KOPT-K1 (cell line): ENCODE data around the gene GPSM1.

Source experiments
- H3K27ac ChIP-seq: fragments of 200-600 bp; sonication (generic); 2 replicates; pipeline ENCODE4 v1.5.1; 2016; ENCODE audit warnings: antibody characterized with exemption, mild to moderate bottlenecking, low read depth, low read length; ENCODE audit not compliant: poor library complexity, severe bottlenecking
- H3K36me3 ChIP-seq: fragments of 200-600 bp; sonication (generic); 2 replicates; pipeline ENCODE4 v1.5.1; 2017; ENCODE audit warnings: antibody characterized with exemption, mild to moderate bottlenecking, low read length, moderate library complexity; ENCODE audit not compliant: insufficient read depth
- H3K9me3 ChIP-seq: fragments of 200-600 bp; sonication (generic); 2 replicates; pipeline ENCODE4 v1.5.1; 2017; ENCODE audit warnings: antibody characterized with exemption, low read length, mild to moderate bottlenecking; ENCODE audit not compliant: insufficient read depth, poor library complexity, severe bottlenecking

The GPSM1 gene

DNA sequence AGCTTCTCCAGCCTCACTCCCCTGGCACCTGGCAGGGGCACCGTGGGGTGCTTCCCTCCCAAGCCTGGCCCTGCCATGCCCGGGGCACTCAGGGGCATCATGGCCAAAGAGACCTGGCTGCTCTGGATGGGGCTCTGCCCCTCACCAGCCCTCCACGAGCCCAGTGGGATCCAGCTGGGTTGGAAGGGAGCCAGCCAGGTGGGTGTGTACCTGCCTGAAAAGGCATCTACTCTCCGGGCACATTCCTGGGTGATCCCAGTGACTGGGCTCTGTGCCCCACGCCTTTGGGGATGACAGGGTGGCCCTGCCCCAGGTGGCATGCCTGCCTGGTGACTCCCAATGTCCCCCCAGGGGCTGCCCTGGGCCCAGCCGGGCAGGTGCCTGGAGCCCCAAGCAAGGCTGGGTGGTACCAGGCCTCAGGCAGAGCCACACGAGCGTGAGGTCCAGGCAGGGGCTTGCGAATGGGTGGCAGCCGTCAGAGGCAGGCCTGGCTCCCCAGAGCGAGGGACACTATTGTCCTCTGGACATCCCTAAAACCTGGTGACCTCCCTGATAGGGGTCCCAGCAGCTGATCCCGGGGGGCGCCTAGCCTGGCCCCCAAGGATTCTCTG lies 777 bp downstream of the GPSM1 start:
- Histone ChIP-seq H3K27ac (no peak overlapping the region), H3K36me3 (no peaks in the 10 kb centered on the region), H3K9me3 (no peaks in the 10 kb centered on the region)

DNA sequence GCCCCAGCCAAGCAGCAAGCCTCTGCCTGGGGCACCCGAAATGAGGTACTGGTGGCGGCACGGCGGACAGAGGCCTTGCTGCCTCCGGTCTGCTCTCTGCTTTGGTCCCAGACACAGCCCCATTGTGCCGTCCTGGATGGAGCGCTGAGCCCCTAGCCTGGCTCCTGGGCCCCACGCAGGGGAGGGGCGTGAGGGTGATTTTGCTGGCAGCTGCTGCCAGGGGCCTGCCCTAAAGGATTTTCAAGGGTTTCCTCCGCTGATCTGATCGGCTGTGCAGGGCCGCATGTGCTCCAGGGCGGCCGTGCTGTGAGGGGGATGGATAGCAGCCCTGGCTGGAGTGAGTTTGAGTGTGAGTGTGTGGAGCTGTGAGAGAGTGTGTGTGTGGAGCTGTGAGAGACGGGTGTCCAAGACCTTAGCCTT lies 1.3 kb downstream of the GPSM1 start:
- H3K36me3 ChIP-seq, result no peaks in the 10 kb centered on the region
- H3K27ac ChIP-seq, result no peak overlapping the region
- H3K9me3 ChIP-seq, result no peaks in the 10 kb centered on the region

DNA sequence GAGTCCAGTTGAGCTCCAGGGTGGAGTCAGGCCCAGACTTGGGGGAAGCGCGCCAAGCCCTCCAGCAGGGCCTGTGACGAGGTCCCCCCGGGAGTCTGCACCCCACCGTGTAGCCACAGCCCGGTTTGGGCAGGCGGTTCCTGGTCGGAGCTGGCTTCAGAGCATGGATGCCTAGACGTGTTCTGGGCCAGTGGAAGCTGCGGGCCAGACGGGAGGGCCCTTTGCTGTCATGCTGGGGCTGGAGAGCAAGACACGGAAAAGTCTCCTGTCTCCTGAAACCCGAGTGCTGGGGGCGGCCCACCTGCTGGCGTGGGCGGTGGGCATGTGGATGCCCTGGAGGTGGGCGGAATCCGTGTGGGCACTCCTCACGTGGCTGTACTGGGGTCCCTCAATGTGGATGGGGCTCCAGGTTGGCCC lies 1.9 kb downstream of the GPSM1 start:
- H3K9me3 ChIP-seq, result no peaks in the 10 kb centered on the region
- H3K27ac ChIP-seq, result no peak overlapping the region
- H3K36me3 ChIP-seq, result no peaks in the 10 kb centered on the region

DNA sequence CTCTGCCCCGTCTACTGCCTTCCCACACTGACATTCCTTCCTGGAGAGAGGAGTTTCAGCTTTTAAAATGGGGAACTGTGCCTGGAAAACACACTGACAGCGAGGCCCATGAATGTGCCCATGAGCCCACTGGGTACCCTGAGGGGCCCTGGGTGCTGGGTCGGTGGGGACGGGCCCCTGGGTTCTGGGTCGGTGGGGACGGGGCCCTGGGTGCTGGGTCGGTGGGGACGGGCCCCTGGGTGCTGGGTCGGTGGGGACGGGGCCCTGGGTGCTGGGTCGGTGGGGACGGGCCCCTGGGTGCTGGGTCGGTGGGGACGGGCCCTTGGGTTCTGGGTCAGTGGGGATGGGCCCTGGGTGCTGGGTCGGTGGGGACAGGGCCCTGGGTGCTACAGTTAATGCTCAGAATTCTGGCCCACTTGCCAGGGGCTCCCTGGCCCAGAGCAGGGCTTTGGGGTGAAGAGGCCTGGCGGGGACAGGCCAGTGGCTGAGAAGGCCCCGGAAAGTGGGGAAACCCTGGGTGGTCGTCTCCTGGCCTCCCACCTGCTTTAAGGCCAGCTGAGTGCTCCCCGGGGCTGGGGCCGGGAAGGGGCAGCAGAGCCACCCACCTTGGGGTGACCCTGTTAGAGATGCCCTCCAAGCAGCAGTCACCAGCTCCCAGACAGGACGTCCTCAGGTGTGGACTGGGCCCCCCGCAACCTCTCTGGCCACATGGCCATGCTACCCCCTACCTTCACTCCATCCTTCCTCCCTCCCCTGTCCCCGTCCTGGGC lies 2.5 kb downstream of the GPSM1 start:
- Histone ChIP-seq H3K27ac (no peak overlapping the region), H3K36me3 (no peaks in the 10 kb centered on the region), H3K9me3 (no peaks in the 10 kb centered on the region)

DNA sequence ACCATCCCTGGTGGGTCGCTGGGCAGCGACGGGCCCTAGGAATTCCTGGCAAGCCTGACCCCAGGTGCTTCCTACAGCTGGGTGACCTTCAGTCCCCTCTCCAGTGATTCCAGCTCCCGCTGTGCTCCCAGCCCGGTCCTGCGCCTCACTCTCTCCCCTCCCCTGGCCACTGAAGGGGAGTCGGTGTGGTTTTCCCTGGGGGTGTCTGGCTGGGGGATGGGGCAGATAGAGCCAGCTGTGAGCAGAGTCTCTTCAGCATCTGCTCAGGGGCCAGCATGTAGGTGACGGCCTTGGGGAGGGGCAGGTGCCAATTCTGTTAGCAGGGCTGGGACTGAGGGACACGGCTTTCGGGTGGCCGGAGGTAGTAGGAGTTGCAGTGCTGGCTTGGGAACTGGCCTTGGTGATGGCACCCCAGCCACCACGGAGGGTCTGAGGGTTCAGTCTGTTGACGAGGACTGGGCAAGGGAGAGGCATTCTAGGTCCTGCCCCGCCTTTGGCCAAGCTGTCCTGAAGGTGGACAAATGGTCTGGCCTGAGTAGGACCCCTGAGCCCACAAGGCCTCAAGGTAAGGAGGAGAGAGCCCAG lies 3.2 kb downstream of the GPSM1 start:
- H3K9me3 ChIP-seq, result no peaks in the 10 kb centered on the region
- H3K27ac ChIP-seq, result no peak overlapping the region
- H3K36me3 ChIP-seq, result no peaks in the 10 kb centered on the region

DNA sequence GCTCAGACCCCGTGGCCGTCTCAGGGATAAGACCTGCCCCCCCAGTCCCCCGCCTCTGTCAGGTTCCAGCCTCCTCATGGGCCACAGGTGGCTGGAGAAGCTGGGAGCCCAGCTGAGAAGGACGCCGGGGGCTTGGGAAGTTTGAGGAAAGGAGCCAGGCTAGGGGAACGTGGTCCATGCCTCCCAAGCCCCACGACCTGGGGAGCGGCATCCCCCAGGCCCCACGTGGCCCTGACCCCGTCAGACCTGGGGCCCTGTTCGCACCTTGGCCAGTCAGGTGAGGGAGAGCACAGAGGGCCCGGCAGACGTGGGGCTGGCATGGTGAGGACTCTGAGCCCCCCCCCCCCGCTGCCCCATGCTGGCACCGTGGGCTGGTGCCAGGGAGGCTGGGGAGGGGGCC lies 3.7 kb downstream of the GPSM1 start:
- H3K36me3 ChIP-seq, result no peaks in the 10 kb centered on the region
- no peak overlapping the region for H3K27ac ChIP-seq
- H3K9me3 ChIP-seq, result no peaks in the 10 kb centered on the region

DNA sequence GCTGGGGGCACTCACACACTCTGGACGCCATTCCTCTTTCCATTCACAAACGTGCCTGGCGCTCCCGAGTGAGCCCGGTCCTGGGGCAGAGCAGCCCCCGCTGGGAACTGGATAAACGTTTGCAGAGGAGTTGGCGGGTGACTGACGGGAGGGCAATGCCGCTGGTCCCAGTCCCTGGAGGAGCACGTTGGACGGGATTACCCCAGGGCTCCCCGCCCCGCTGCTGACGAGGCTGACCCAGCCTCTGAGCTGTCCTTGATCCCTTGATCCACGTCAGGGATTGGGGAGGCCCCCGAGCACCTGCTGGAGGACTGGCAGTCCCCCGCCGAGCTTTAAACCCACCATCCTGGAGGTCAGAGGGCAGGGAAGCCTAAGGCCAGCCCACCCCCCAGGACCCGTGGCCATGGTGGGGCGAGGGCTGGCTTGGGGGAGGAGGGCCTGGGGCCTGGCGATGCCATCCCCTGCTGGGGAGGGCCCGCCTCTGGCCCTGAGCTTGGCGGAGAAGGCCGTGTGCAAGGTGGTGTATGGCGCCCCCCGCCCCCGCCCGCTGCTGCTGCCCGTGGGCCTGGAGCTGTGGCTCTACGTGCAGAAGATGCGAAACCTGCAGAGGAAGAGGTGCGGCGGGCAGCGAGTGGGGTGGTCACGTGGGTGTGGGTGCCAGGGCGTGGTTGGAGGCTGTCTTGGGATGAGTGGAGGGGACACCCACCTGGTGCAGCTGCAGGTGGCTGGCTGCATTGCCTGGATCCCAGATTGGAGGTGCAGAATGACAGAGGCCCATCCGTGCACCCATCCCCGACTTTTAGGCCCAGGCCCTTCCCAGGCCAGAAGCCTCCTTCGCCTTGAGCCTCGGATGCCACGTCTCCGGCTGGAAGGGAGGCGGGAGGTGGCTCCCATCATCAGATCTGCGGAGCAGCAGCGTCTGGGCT lies 4.5 kb downstream of the GPSM1 start:
- Histone ChIP-seq H3K36me3 (no peaks in the 10 kb centered on the region), H3K27ac (no peak overlapping the region), H3K9me3 (no peaks in the 10 kb centered on the region)

DNA sequence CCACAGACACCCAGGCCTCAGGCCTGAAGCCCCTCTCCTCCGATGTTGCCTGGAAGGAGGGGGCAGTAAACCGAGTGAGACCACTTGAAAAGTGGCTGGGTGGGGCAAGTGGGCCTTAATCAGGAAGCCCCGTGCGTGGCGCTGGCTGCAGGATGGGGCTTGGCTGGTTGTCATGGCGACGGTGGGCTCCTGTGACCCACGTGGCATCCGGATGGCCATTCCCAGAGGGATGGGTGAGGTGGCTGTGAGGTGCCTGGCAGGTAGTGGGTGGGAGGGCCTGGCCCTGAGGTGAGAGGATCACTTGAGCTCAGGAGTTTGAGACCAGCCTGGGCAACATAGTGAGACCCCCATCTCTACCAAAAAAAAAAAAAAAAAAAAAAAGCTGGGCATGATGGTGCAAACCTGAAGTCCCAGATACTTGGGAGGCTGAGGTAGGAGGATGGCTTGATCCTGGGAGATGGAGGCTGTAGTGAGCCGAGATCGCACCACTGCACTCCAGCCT lies 5.2 kb downstream of the GPSM1 start:
- no peaks in the 10 kb centered on the region for H3K36me3 ChIP-seq
- H3K27ac ChIP-seq, result no peak overlapping the region
- no peaks in the 10 kb centered on the region for H3K9me3 ChIP-seq

DNA sequence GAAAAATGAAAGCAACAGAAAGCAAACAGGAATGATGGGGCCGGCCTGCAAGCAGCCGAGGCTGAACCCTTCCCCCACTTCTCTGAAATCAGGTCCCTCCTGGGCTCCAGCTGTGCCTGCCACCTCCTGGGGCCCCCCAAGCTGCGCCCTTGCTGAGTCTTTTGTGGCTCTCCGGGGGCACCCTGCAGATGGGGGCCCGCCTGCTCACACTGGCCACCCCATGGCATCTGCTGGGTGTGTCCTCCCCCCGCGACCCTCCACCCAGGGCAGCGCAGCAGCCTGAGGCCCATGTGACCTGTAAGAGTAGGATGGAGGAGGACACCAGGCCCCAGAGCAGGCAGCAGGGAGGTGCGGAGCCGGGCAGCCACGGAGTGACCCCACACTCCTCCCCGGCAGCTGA lies 5.7 kb downstream of the GPSM1 start:
- no peaks in the 10 kb centered on the region for H3K36me3 ChIP-seq
- no peaks in the 10 kb centered on the region for H3K9me3 ChIP-seq
- H3K27ac ChIP-seq, result no peak overlapping the region

DNA sequence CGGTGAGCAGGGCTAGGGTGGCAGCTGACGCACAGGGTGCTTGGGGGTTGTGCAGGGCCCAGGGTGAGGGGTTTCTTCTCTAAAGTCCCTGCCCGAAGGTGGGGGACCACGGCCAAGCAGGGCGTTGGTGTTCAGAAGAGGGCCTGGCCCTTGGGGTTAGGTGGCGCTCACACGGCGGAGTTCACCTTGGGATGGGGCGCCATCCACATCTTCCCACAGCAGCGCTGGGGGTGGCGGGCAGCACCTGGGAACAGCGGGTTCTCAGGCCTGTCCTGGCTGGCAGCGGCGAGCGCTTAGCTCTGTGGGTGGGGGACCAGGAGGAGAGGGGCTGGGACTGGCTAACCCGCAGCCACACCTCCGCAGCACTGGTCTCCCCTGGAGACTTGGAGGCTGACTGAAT lies 6.1 kb downstream of the GPSM1 start:
- Histone ChIP-seq H3K36me3 (no peaks in the 10 kb centered on the region), H3K9me3 (no peaks in the 10 kb centered on the region), H3K27ac (no peak overlapping the region)

DNA sequence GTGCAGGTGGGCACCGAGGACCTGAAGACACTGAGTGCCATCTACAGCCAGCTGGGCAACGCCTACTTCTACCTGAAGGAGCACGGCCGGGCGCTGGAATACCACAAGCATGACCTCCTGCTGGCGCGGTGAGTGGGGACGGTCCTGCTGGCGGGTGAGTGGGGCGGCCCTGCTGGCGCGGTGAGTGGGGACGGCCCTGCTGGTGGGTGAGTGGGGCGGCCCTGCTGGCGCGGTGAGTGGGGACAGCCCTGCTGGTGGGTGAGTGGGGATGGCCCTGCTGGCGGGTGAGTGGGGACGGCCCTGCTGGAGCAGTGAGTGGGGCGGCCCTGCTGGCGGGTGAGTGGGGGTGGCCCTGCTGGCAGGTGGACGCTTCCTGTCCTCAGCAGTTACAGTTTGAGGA lies 7.2 kb downstream of the GPSM1 start:
- Histone ChIP-seq H3K9me3 (no peaks in the 10 kb centered on the region), H3K27ac (no peak overlapping the region), H3K36me3 (no peaks in the 10 kb centered on the region)

DNA sequence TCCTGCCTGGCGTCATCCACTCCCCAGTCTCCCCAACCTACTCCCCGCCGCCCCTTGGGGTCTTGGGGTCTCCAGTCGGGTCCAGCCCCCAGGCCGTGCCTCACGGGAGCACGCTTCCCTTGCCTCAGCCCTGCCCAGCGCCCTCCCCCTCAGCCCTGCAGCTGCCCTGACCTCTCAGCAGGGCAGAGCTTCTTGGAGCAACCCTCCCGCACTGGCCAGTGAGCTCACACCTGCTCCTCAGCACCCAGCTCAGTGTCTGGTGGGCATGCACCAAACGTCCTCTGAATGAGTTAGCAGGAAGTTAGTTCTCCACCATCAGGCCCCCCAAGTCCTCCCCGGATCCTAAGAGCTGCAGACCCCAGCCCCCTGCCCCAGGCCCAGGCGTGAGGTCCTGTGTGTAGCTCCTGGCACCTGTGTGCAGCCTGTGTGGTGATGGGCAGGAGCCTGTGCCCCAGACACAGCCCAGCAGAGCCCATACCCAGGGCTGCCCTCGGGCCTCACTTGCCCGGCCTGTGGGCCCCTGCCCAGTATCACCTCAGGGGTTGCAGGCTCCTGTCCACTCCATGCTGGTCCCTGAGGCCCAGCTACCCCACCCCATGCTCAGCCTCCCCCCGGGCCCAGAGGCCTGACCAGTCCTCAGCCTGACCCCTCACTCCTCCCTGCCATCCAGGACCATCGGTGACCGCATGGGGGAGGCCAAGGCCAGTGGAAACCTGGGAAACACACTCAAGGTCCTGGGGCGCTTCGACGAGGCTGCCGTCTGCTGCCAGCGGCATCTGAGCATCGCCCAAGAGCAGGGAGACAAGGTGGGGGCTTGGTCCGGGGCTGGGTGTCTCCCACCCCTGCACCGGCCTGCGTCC lies 8.2 kb downstream of the GPSM1 start:
- Histone ChIP-seq H3K9me3 (no peaks in the 10 kb centered on the region), H3K36me3 (no peaks in the 10 kb centered on the region), H3K27ac (no peak overlapping the region)

DNA sequence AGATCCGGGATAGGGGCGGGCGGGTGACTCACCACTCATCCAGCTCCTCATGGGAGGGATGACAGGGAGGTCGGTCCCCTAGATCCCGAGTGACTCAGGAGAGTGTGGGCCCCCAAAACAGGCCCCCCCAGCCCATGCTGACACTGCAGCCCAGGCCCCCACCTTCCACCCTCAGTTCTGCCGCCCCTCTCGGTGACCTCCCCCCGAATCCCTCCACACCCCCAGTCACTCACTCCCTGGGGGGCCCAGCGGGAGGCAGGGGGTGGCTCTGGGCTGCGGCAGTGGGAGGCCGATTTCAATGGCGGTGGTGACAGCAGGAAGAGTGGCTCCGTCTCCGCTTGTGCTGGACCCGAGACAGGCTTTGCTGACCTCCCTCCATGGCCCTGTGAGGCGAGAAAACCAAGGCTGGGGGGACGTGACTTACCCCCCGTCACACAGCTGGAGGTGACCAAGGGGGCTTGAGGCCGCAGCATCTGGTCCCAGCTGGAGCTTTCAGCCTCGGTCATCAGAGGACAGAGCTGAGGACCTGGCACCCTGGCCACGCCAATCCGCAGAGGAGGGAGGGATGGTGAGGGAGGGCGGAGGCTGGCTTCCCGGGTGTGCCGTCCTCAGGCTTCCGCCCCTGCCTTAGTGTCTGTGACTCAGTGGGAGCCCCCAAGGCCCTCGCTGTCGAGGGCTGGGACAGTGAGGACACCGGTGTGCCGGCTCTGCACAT lies 9.0 kb downstream of the GPSM1 start:
- no peaks in the 10 kb centered on the region for H3K9me3 ChIP-seq
- no peaks in the 10 kb centered on the region for H3K36me3 ChIP-seq
- no peak overlapping the region for H3K27ac ChIP-seq

DNA sequence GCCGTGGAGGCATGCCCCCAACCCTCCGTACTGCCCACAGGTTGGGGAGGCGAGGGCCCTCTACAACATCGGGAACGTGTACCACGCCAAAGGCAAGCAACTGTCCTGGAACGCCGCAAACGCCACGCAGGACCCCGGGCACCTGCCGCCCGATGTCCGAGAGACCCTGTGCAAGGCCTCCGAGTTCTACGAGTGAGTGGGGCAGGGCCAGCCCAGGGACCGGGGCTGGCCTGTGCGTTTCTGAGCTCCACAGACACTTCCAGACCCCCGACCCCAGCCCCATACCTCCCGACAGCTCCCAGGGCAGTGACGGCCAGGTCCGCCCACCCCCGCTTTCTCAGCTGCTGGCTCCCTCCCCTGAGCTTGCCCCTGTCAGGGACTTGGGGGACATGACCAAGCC lies 9.5 kb downstream of the GPSM1 start:
- H3K27ac ChIP-seq, result no peak overlapping the region

More for the DNA sequence above, 9.5 kb downstream of the GPSM1 start:
- no peaks in the 10 kb centered on the region for H3K36me3 ChIP-seq
- H3K9me3 ChIP-seq, result no peaks in the 10 kb centered on the region
